Measurements from ENCODE around the gene OR9Q1. TPM values are rescaled to one million over a fixed set of nuclear protein-coding genes. Genes with fewer than 3 reads are reported as not detected.

OR9Q1 gene
- total and polyA plus RNA-seq, 2 of the 8 experiments (the other 6 are each of a cell fraction or from before 2014, with no cell fraction given) = not detected

DNA sequence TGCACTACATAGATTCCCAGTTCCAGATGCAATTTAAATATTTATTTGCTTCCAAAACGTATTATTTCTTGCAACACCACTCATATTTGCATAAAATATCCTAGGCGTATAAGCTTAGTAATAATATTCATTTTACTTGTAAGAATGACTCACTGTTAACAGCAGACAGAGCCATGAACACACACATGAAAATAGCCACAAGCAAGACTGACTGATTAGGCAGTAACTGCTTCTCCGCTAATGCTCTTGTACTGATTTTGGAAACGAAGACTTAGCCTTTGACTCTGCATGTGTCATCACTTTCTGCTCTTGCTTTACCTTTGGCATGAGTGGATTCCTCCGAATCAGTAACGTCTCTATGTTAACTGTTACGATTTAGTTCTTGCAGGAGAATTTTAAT, 199.0 kb downstream of the OR9Q1 start (continued):
- TF ChIP-seq KDM5A (IDR thresholded peaks at IDR 0.05; ENCODE audit: low read length) = no peak
- TF ChIP-seq HDAC2 (IDR thresholded peaks at IDR 0.05; ENCODE audit: borderline replicate concordance in 1 of 2, low read depth in 2 of 2, low read length in 2 of 2) = no peak
- TF ChIP-seq RXRA (IDR thresholded peaks at IDR 0.05; ENCODE audit: insufficient read depth, low read depth, low read length) = no peak
- no peak for TF ChIP-seq EZH2 (IDR thresholded peaks at IDR 0.05; ENCODE audit: low read depth, low read length, severe bottlenecking)
